Endothelial cell of umbilical vein (primary cell): ENCODE data around the gene ITPR2. TPM values are rescaled to one million over a fixed set of nuclear protein-coding genes. Genes with fewer than 3 reads are reported as not detected.

Experiments used
- BruUV-seq: library from RNA; stranded (reverse); fragments of 400-500 nt; replicated peaks from 2 replicates; lab custom pipeline; 2021; lab: Mats Ljungman, UMichigan
- CTCF ChIA-PET: fragments of 300-600, 350-600 bp; sonication (Branson Sonifier 250); formaldehyde crosslinking; loops from one replicate; lab custom pipeline; 2021; ENCODE audit warnings: antibody characterized with exemption, inconsistent platforms; lab: Charles Lee
- POLR2A ChIA-PET: fragments of 300-600, 350-600 bp; sonication (Branson Sonifier 250); formaldehyde crosslinking; loops from one replicate; lab custom pipeline; 2021; ENCODE audit warnings: antibody characterized with exemption, inconsistent platforms; lab: Charles Lee
- DNase-seq: peaks from one replicate; pipeline ENCODE4 v3.0.0-alpha.2; 2011; ENCODE audit warnings: low read depth, low spot score
- FAIRE-seq: peaks from 2 replicates; lab custom pipeline; 2011; peaks lifted over from hg19 to GRCh38; lab: Jason Lieb, UNC
- H2AFZ ChIP-seq: 2 replicates; pipeline ENCODE4 v1.6.0; 2012; ENCODE audit warnings: low read depth, low read length, control low read depth, inconsistent platforms
- H3K27ac ChIP-seq: 2 replicates; pipeline ENCODE4 v1.5.1; 2011; ENCODE audit warnings: low read depth, mild to moderate bottlenecking, control low read depth, low read length, moderate library complexity; ENCODE audit not compliant: insufficient read depth
- H3K27me3 ChIP-seq, 2 experiments: 2 replicates each; pipeline versions ENCODE4 v1.6.0 to v1.6.1; 2011; ENCODE audit warnings: low read length in 2 of 2, mixed read lengths in 1 of 2; ENCODE audit not compliant: control insufficient read depth in 2 of 2, insufficient read depth in 2 of 2
- H3K36me3 ChIP-seq, 2 experiments: 2 replicates in 1 of 2; 3 replicates in 1 of 2; pipeline ENCODE4 v1.5.1; 2011; ENCODE audit warnings: low read length in 2 of 2, mild to moderate bottlenecking in 1 of 2, moderate library complexity in 1 of 2; ENCODE audit not compliant: control insufficient read depth in 2 of 2, insufficient read depth in 2 of 2; ENCODE audit errors: extremely low read depth in 1 of 2
- H3K4me1 ChIP-seq: 3 replicates; pipeline ENCODE4 v1.5.1; 2011; ENCODE audit warnings: mild to moderate bottlenecking, low read length; ENCODE audit not compliant: control insufficient read depth, insufficient read depth; ENCODE audit errors: extremely low read depth
- H3K4me2 ChIP-seq: 2 replicates; pipeline ENCODE4 v1.6.1; 2011; ENCODE audit warnings: low read length, control low read depth, mixed read lengths; ENCODE audit not compliant: insufficient read depth
- H3K4me3 ChIP-seq, 3 experiments: fragments of 200-600 bp in 1 of 3; sonication (generic), shearing (Covaris generic) in 1 of 3; replicated peaks in 1 of 3; 2 replicates each; pipeline ENCODE4 v1.5.1; 2011 to 2016; ENCODE audit warnings: control low read depth in 3 of 3, low read length in 3 of 3, mild to moderate bottlenecking in 2 of 3, inconsistent platforms in 1 of 3, low read depth in 1 of 3, moderate library complexity in 1 of 3; ENCODE audit not compliant: insufficient read depth in 1 of 3
- H3K79me2 ChIP-seq: 2 replicates; pipeline ENCODE4 v1.6.0; 2012; ENCODE audit warnings: low read length, inconsistent platforms; ENCODE audit not compliant: control insufficient read depth, insufficient read depth
- H3K9ac ChIP-seq: replicated peaks from 2 replicates; pipeline ENCODE3; 2011; ENCODE audit warnings: low read length, control low read depth; ENCODE audit not compliant: insufficient read depth; ENCODE audit errors: extremely low read depth
- H3K9me1 ChIP-seq: replicated peaks from 3 replicates; pipeline ENCODE4 v1.6.0; 2011; ENCODE audit warnings: mild to moderate bottlenecking, low read length; ENCODE audit not compliant: control insufficient read depth, insufficient read depth; ENCODE audit errors: extremely low read depth
- H3K9me3 ChIP-seq: replicated peaks from 2 replicates; pipeline ENCODE4 v1.5.1; 2012; ENCODE audit warnings: low read length, inconsistent platforms; ENCODE audit not compliant: control insufficient read depth, insufficient read depth
- H4K20me1 ChIP-seq: replicated peaks from 2 replicates; pipeline ENCODE3; 2011; ENCODE audit warnings: mild to moderate bottlenecking, low read length; ENCODE audit not compliant: control insufficient read depth, insufficient read depth; ENCODE audit errors: extremely low read depth
- EZH2 ChIP-seq: IDR thresholded peaks from 2 replicates; pipeline ENCODE4 v1.6.1; 2012; ENCODE audit warnings: borderline replicate concordance, low read depth, mild to moderate bottlenecking, moderate library complexity, low read length, inconsistent platforms; ENCODE audit not compliant: severe bottlenecking
- FOS ChIP-seq: IDR thresholded peaks from 2 replicates; pipeline ENCODE4 v1.6.1; 2011; ENCODE audit warnings: mild to moderate bottlenecking, low read length, moderate library complexity, borderline replicate concordance; ENCODE audit not compliant: insufficient read depth
- GATA2 ChIP-seq: IDR thresholded peaks from 2 replicates; pipeline ENCODE4 v1.7.0; 2011; ENCODE audit warnings: low read depth, mild to moderate bottlenecking, moderate library complexity, mixed read lengths, low read length; ENCODE audit not compliant: insufficient read length, insufficient read depth
- JUN ChIP-seq: IDR thresholded peaks from 2 replicates; pipeline ENCODE4 v1.6.1; 2011; ENCODE audit warnings: borderline replicate concordance, low read depth; ENCODE audit not compliant: insufficient read length, insufficient read depth
- MYC ChIP-seq: IDR thresholded peaks from one replicate; pipeline ENCODE4 v1.6.1; 2011; ENCODE audit warnings: mild to moderate bottlenecking, low read depth, low read length
- POLR2A ChIP-seq: IDR thresholded peaks from 2 replicates; pipeline ENCODE4 v1.6.1; 2012; ENCODE audit warnings: low read depth, mild to moderate bottlenecking, control low read depth, low read length
- POLR2AphosphoS5 ChIP-seq: IDR thresholded peaks from 2 replicates; pipeline ENCODE4 v1.6.1; 2012; ENCODE audit warnings: low read depth, mild to moderate bottlenecking, control low read depth, low read length, moderate library complexity; ENCODE audit not compliant: insufficient read depth
- dilution Hi-C: fragments of 300-500 bp; cut with MboI; formaldehyde crosslinking; loops from one replicate; pipeline ENCODE4 v1.15.0; 2019; ENCODE audit warnings: low sequenced_read_pairs; ENCODE audit not compliant: extremely low pct_ligation_motif_present
- intact Hi-C: fragments of 100-400 bp; cut with micrococcal nuclease; formaldehyde crosslinking; loops from one replicate; pipeline ENCODE4 v1.10.0; 2022
- polyA plus RNA-seq, 4 experiments: library from polyadenylated mRNA; depleted of rRNA in 3 of 4; stranded (reverse) in 3 of 4; unstranded in 1 of 4; fragments of >200 nt; gene quantifications; 2 replicates each; pipeline versions ENCODE4 v1.2.1 to v1.2.3, GENCODE V29; 2011 to 2012; ENCODE audit warnings: missing spikeins in 1 of 4
- total RNA-seq: library from RNA; stranded (reverse); gene quantifications from 2 replicates; pipeline ENCODE4 v1.2.3, GENCODE V29; 2021
- TF ChIP-seq, protein P1 (sequence below): IDR thresholded peaks from 2 replicates; pipeline ENCODE4 v1.6.1; 2011; ENCODE audit not compliant: insufficient read depth, insufficient read length
- TF ChIP-seq, protein P2 (sequence below), 2 donors: IDR thresholded peaks; 1 replicate in 1 of 2; 2 replicates in 1 of 2; pipeline ENCODE4 v1.5.1; 2011; ENCODE audit warnings: low read length in 2 of 2, mild to moderate bottlenecking in 2 of 2, moderate library complexity in 2 of 2, control low read depth in 1 of 2, inconsistent platforms in 1 of 2, low read depth in 1 of 2; ENCODE audit not compliant: insufficient read depth in 1 of 2; ENCODE audit errors: extremely low read depth in 1 of 2

The ITPR2 gene
- total and polyA plus RNA-seq, 2 donors (not counting 3 experiments of a cell fraction or from before 2014, with no cell fraction given) = 16.2 to 86.8 TPM

DNA sequence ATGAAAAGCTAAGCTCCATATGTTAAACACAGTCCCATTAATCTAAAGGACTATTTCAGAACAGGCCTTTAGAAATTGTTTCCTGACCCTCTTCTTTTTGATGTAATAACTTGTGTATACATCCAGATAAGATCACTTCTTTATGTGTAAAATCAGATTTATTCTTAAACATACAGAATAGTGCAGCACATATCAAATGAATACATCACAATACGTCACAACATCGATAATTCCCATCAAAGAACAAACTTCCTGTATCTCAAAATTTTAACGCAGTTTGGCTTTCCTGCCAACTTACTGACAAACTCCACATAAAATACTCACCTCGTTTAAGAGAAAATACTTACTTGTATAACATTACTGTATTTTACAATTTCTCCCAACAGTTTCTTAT, 108.7 kb downstream of the ITPR2 start:
- Histone ChIP-seq H3K4me3 (peak overlapping the region in 1 of 3 experiments; percentile 2), H4K20me1 (no peaks in the 10 kb centered on the region), H3K27me3 (no peaks in the 10 kb centered on the region), H3K9me1 (no peaks in the 10 kb centered on the region), H3K79me2 (peaks cover 16% of the 10 kb centered on the region), H3K27ac (peak overlapping the region; percentile 68), H3K4me2 (peak overlapping the region; percentile 84), H3K9ac (peak overlapping the region; percentile 27), H2AFZ (no peak overlapping the region), H3K4me1 (peaks cover 49% of the 10 kb centered on the region), H3K9me3 (no peaks in the 10 kb centered on the region), H3K36me3 (peaks cover 2 to 4% of the 10 kb centered on the region in 2 experiments)
- DNase-seq = peak; percentile 56
- no peak for FAIRE-seq
- CTCF ChIA-PET = interaction anchor here (0.6 to 1.7 kb wide), 7 partner anchors 9 to 605 kb away, joined by 3 to 13 read pairs (median 5); partner anchors contain the start of gene ITPR2
- TF ChIP-seq GATA2 (peak; percentile 23), JUN (no peak)
- TF ChIP-seq, protein P1, sequence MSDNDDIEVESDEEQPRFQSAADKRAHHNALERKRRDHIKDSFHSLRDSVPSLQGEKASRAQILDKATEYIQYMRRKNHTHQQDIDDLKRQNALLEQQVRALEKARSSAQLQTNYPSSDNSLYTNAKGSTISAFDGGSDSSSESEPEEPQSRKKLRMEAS = no peak
- POLR2A ChIA-PET = interaction anchor here (1.5 kb wide), 1 partner anchor 108 kb away, joined by 4 read pairs; no protein-coding TSS in a partner anchor
- intact Hi-C loops = no loop called here
- no TSS peak for BruUV-seq
- dilution Hi-C loops = no loop called here

DNA sequence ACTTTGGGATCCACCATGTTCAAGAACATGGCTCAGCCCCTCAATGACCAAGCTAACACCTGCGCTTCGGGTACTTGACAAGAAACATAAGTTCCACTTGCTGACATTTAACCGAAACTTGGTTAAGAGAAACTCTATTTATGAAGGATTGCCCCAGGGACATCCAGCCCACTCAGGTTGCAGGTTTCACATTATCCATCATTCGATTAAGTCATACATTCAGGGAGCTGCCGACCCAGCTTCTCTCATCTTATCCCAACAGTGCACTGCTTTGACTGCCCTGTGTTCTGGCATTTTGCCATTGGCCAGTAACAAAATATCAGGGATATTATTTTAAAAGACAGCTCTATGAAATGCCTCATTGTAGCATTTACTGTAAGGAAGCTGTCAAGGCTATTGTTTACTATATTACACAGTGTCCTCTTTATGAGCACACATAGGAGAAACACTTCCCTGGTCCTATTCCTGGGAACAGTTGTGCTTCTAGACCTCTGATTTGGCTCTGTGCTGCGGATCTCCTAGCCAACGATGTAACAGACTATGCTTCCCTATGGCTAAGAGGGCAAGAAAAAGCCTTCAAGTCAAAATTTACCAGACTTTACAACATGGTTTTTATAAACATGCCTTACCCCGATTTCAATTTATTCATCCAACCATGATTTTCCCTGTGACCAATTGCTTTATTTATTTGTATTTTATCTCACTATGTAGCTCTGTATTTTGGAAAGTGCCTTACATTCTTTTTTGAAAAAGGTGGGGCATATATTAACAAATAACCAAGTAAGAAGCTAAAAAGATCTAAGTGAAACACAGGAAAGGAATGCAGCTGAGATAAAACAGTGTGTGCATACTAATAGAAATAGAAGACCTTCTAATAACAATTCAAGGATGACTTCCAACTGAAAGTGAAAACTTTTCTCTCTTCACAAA, 109.3 kb downstream of the ITPR2 start:
- ChIA-PET POLR2A (interaction anchor here (1.5 kb wide), 1 partner anchor 109 kb away, joined by 4 read pairs; no protein-coding TSS in a partner anchor), CTCF (interaction anchor here (0.6 to 2.1 kb wide), 10 partner anchors 8 to 604 kb away, joined by 3 to 13 read pairs (median 5); partner anchors contain the start of gene ITPR2)
- Histone ChIP-seq H3K4me3 (peak overlapping the region in 1 of 3 experiments; percentile 2), H3K9me3 (no peaks in the 10 kb centered on the region), H2AFZ (no peak overlapping the region), H3K9me1 (no peaks in the 10 kb centered on the region), H3K36me3 (peaks cover 2 to 4% of the 10 kb centered on the region in 2 experiments), H3K27ac (peak overlapping the region; percentile 68), H3K4me2 (peak overlapping the region; percentile 84), H4K20me1 (no peaks in the 10 kb centered on the region), H3K27me3 (no peaks in the 10 kb centered on the region), H3K79me2 (peaks cover 14% of the 10 kb centered on the region), H3K4me1 (peaks cover 49% of the 10 kb centered on the region), H3K9ac (peak overlapping the region; percentile 27)
- TF ChIP-seq FOS (peak; percentile 5), POLR2AphosphoS5 (no peak), POLR2A (no peak), GATA2 (no peak), MYC (no peak), JUN (peak; percentile 10), EZH2 (no peak)
- TF ChIP-seq, protein P2, sequence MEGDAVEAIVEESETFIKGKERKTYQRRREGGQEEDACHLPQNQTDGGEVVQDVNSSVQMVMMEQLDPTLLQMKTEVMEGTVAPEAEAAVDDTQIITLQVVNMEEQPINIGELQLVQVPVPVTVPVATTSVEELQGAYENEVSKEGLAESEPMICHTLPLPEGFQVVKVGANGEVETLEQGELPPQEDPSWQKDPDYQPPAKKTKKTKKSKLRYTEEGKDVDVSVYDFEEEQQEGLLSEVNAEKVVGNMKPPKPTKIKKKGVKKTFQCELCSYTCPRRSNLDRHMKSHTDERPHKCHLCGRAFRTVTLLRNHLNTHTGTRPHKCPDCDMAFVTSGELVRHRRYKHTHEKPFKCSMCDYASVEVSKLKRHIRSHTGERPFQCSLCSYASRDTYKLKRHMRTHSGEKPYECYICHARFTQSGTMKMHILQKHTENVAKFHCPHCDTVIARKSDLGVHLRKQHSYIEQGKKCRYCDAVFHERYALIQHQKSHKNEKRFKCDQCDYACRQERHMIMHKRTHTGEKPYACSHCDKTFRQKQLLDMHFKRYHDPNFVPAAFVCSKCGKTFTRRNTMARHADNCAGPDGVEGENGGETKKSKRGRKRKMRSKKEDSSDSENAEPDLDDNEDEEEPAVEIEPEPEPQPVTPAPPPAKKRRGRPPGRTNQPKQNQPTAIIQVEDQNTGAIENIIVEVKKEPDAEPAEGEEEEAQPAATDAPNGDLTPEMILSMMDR (IDR thresholded peaks at IDR 0.05; ENCODE audit: extremely low read depth in 1 of 2, insufficient read depth in 1 of 2, low read depth in 1 of 2, low read length in 2 of 2) = no peak
- TF ChIP-seq, protein P1 = no peak
- DNase-seq = peak; percentile 63
- BruUV-seq = no TSS peak
- no peak for FAIRE-seq
- intact Hi-C loops (loop anchor here (2.0 kb wide), 1 partner anchor 109 kb away; the partner anchor contains the start of gene ITPR2), dilution Hi-C loops (no loop called here)
